Dendritic cell treated with granulocyte-macrophage colony-stimulating factor and Interleukin-4, amounts not matched to agents 40 ng/mL and 50 ng/mL, for 4 days (primary cell): ENCODE measurements around the gene IQSEC1.

Experiments used
- H3K27ac Mint-ChIP-seq: one replicate; pipeline ENCODE4 v1.8.0; 2022; ENCODE audit warnings: mild to moderate bottlenecking, mixed read lengths
- H3K27me3 Mint-ChIP-seq: one replicate; pipeline ENCODE4 v1.8.0; 2022; ENCODE audit warnings: mild to moderate bottlenecking, mixed read lengths
- H3K36me3 Mint-ChIP-seq: one replicate; pipeline ENCODE4 v1.8.0; 2022; ENCODE audit warnings: low read depth, mixed read lengths
- H3K4me1 Mint-ChIP-seq: one replicate; pipeline ENCODE4 v1.8.0; 2022; ENCODE audit warnings: low read depth, mixed read lengths
- H3K4me3 Mint-ChIP-seq: one replicate; pipeline ENCODE4 v1.8.0; 2022; ENCODE audit warnings: mild to moderate bottlenecking, moderate library complexity, mixed read lengths
- H3K9me3 Mint-ChIP-seq: one replicate; pipeline ENCODE4 v1.8.0; 2022; ENCODE audit warnings: mixed read lengths
- intact Hi-C: fragments of 100-400 bp; cut with micrococcal nuclease; formaldehyde crosslinking; loops from one replicate; pipeline ENCODE4 v1.15.0; 2022

Gene IQSEC1

DNA sequence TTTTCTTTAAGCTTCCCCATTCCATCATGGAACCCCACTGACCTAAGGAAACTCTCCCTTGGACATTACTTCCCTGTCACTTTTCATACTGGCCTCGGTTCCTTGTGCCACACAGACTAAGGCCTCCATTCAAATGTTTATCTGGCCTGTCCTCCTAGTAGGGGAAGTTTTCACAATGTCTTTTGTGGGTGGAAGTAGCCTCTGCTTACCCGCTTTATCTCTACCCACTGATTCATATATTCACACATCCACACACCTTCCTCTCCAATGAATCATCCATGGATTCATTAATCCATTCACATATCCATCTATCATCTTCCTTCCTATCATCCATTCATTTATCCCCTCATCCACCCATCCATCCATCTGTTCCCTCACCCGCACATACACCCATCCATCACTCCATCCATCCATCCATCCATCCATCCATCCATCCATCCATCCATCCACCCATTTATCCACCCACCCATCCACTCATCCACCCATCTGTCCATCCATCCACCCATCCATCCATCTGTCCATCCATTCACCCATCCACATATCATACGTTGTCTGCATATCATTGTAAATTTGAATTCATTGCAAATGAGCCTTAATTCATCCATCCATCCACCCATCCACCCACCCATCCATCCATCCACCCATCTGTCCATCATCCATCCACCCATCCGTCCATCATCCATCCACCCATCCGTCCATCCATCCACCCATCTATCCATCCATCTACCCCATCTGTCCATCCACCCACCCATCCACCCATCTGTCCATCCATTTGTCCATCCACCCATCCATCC, 49.1 kb downstream of the IQSEC1 start:
- no peak overlapping the region for H3K4me3 Mint-ChIP-seq
- peak overlapping the region; percentile 37 for H3K27ac Mint-ChIP-seq
- H3K36me3 Mint-ChIP-seq: no peaks in the 10 kb centered on the region
- H3K27me3 Mint-ChIP-seq: peaks cover 8% of the 10 kb centered on the region
- intact Hi-C loops: no loop called here
- peaks cover 9% of the 10 kb centered on the region for H3K9me3 Mint-ChIP-seq
- peaks cover 45% of the 10 kb centered on the region for H3K4me1 Mint-ChIP-seq

- Mint-ChIP-seq H3K36me3 (no peaks in the 10 kb centered on the region), H3K4me1 (peaks cover 47% of the 10 kb centered on the region), H3K27ac (peak overlapping the region; percentile 37), H3K4me3 (no peak overlapping the region), H3K9me3 (peaks cover 9% of the 10 kb centered on the region), H3K27me3 (peaks cover 8% of the 10 kb centered on the region)
- intact Hi-C loops: no loop called here
Observed at GRCh38 chr3:13023235-13023970, 49.8 kb downstream of the IQSEC1 start.

DNA sequence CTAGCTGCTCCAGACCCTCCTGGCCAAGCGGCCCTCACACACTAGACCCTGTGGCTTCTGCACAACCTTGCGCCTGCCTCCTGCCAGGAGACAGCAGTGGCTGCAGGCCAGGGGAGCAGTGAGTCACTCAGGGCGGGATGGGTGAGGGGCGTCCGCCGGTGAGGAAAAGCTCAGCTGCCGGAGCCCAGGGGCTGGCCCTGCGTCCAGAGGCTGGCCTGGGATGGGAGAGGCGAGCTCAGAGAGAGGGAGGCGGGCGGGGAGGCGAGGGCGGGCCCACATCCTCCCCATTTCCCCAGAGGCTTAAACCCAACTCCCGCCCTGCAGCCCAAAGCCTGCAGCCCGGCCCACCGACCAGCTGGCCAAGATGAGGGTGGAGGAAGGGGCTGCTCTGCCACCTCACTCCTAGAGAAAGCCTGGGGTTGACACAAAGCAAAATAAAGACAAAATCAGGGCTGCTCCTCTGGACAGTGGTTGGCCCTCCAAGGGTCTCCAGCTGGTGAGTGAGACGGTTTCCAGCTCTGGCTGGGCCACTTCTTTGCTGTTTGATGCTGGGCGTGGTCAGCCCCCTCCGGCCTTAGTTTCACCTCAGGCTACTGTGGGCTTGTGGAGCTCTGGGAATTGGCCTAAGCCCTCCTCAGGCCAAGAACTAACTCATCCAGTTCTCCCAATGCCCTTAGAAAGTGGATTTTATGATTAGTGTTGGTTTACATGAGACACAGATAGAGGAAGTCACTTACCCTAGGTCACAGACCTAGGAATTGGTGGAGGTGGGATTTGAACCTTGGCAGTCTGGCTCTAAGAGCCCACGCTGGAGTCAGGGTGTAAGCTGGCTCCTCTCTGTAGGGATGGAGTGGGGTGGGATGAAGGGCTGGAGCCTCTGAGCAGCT, 50.6 kb downstream of the IQSEC1 start:
- Mint-ChIP-seq H3K36me3 (no peaks in the 10 kb centered on the region), H3K27me3 (peaks cover 8% of the 10 kb centered on the region), H3K4me1 (peaks cover 54% of the 10 kb centered on the region), H3K4me3 (no peak overlapping the region), H3K9me3 (peaks cover 9% of the 10 kb centered on the region), H3K27ac (peak overlapping the region; percentile 35)
- intact Hi-C loops: no loop called here

DNA sequence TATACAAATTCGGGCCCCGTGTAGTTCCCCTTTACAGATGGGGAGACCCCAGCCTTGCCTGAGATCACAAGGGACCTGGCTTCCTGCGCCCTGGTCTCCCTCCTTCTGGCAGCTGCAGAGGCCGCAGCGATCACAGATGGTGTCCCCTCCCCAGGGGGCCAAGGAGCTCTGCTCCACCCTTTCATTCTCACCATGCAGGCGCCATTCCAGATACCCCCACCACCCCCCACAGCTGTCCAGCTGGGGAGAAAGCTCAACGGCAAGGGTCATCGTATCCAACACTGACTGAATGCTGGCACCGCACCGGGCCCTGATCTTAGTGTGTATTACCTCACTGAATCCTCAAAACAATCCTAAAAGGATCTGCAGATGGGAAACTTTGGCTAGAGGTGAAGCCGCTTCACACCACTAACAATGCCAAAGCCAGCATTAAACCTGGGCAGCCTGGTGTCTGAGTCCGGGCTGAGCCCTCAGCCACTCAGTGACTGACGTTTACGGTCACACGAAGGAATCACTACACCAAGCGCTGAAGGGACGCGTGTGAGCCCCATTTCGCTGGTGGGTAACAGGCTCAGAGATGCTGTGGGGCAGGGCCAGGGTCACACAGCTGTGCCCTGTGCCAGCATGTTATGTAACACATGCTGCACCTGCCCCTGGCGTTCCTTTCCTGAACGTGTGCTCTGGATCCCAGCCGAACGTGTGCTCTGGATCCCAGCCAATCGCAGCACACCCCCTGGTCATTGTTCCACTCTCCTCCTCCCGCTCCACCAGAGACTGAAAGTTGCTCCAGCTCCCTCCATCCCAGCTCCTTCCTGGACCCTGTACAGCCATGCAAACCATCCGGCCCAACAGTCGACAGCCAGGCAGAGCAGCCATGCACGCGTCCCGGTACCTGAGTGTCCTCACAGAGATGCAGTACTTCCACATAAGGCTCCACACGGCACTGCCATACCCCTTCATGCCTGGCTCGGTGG, 51.8 kb downstream of the IQSEC1 start:
- Mint-ChIP-seq H3K4me1 (peaks cover 61% of the 10 kb centered on the region), H3K36me3 (no peaks in the 10 kb centered on the region), H3K27ac (peak overlapping the region; percentile 35), H3K27me3 (peaks cover 3% of the 10 kb centered on the region), H3K9me3 (peaks cover 9% of the 10 kb centered on the region), H3K4me3 (no peak overlapping the region)
- intact Hi-C loops: no loop called here

GRCh38 chr3:13020159-13020750, 53.0 kb downstream of the IQSEC1 start:
- Mint-ChIP-seq H3K27ac (peak overlapping the region; percentile 70), H3K9me3 (peaks cover 9% of the 10 kb centered on the region), H3K27me3 (peaks cover 3% of the 10 kb centered on the region), H3K36me3 (peaks cover 6% of the 10 kb centered on the region), H3K4me3 (no peak overlapping the region), H3K4me1 (peaks cover 60% of the 10 kb centered on the region)
- intact Hi-C loops: no loop called here

DNA sequence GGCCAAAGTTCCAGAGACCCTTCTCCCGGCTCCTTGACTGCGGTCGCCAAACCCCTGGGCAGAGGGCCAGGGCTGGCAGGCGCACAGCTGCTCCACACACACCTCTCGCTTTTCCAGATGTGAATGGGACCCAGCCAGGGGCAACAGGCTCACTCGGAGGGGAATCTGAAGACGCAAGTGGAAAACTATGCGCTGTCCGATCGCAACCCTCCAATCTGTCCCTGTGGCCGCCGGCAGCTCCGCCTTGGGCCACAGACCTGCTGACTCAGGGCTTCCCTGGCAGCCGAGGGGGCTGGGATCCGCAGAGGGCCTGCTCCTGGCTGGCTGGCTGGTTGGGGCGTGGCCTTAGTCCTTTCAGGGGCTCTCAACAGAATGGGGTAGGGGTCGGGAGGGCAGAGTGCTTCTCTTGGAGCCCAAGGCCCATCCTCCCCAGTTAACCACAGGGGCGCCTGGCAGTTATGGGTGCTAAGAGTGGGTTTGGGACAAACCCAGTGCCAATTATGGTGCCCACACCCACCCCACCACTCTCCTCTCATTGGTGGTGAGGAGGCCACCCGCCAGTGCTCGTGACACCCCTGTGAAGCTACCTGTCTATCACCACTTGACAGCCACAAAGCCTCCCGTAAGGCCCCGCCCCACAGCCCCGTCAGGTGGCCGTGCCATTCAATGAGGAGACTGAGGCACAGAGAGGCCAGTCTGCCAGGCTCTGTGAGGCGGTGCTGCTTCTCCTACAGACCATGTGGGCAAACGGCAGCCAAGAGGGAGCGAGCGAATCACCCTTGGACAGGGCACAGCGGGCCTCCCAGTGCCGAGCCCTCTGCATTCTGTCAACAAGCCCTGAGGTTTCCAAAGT, 53.8 kb downstream of the IQSEC1 start:
- H3K4me3 Mint-ChIP-seq: no peak overlapping the region
- H3K36me3 Mint-ChIP-seq: peaks cover 10% of the 10 kb centered on the region
- peaks cover 3% of the 10 kb centered on the region for H3K27me3 Mint-ChIP-seq
- H3K9me3 Mint-ChIP-seq: peaks cover 4% of the 10 kb centered on the region
- H3K27ac Mint-ChIP-seq: peak overlapping the region; percentile 70
- peaks cover 57% of the 10 kb centered on the region for H3K4me1 Mint-ChIP-seq
- intact Hi-C loops: no loop called here

DNA sequence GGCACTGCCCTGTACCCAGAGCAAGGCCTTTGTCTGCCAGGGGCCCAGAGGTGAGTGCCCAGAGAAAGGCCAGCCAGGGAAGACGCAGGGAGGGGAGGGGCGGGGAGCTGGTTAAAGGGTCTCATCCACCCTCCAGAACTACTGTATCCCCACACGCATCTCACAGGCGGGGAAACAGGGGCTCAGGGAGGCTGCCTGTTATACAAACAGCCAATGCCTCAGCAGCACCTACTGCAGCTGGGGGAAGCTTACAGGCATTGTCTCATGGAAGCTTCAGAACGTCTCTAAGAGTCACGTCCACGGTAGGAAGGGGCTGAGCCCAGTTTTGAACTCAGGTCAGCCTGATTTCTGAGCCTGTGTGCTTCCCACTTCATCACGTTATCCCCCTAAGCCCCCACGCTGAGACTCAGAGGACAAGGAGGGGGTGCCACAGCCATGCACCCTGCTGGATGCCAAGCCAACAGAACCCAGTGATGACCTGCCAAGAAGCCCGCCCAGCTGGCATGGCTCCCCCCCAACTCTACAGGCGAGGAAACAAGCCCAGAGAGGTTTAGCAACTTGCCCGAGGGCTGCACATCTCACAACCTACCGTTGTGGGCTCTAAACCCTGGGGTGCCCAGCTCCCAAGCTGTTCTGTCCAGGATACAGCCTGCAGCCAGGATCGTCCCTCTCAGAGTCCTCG, 54.5 kb downstream of the IQSEC1 start:
- Mint-ChIP-seq H3K4me3 (no peak overlapping the region), H3K36me3 (peaks cover 13% of the 10 kb centered on the region), H3K4me1 (peaks cover 57% of the 10 kb centered on the region), H3K27ac (peak overlapping the region; percentile 96), H3K9me3 (no peaks in the 10 kb centered on the region), H3K27me3 (peaks cover 3% of the 10 kb centered on the region)
- intact Hi-C loops: no loop called here

DNA sequence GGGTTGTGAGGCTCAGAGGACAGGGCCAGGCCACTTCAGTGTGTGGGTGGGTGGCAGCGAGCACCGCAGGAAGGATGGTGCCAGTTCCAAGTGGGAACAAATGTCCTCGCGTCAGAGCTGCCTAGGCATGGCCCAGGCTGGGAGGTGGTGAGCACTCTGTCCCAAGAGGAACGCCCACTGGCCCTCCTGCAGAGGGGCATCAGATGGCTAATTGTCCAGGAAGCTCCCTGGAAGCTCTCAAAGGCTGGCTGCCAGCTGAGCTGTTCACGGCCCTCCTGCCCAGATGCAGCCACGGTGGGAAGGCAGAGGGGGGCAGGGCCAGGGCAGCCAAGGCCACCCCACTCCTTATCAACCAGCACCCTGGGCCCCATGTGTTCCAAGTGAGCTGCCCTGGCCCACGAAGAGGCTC, 55.2 kb downstream of the IQSEC1 start:
- Mint-ChIP-seq H3K27me3 (peaks cover 3% of the 10 kb centered on the region), H3K4me1 (peaks cover 58% of the 10 kb centered on the region), H3K4me3 (no peak overlapping the region), H3K36me3 (peaks cover 18% of the 10 kb centered on the region), H3K27ac (peak overlapping the region; percentile 96), H3K9me3 (no peaks in the 10 kb centered on the region)
- intact Hi-C loops: no loop called here

DNA sequence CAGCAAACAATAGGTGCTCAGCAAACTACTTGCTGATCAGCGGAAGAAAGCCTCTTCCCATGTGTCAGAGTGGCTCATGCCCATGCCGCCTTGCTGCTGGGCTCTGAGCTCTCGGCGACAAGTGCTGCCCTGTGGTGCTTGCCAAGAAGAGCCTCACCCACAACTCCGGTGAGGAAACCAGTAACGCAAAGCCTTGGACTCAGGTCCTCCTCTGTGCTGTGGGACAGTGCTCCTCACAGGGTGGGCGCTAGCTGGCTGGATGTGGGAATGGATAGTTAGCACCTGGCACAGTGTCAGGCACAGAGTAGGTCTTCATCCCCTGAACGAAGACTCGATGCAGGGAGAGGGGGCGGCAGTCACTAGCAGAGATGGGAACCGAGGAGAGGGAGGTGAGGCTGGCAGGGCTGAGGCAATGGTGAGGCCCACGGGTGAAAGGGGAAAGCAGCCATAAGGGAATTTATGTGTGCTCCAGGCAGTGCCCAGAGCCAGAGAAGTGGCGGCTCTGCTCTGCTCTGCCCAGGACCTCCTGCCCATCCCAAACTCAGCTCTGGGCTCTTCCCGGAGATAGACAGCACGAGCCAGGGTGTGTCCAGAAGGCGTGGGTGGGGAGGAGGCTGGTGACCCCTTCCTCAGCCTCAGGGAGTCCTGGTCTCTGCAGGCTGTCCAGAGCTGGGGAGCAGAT, 55.7 kb downstream of the IQSEC1 start:
- intact Hi-C loops: no loop called here
- H3K36me3 Mint-ChIP-seq: peaks cover 18% of the 10 kb centered on the region
- H3K27me3 Mint-ChIP-seq: peaks cover 3% of the 10 kb centered on the region
- H3K4me1 Mint-ChIP-seq: peaks cover 64% of the 10 kb centered on the region
- no peaks in the 10 kb centered on the region for H3K9me3 Mint-ChIP-seq
- peak overlapping the region; percentile 96 for H3K27ac Mint-ChIP-seq
- peak overlapping the region; percentile 73 for H3K4me3 Mint-ChIP-seq

GRCh38 chr3:13016721-13017255, 56.4 kb downstream of the IQSEC1 start:
- Mint-ChIP-seq H3K4me3 (peak overlapping the region; percentile 73), H3K9me3 (no peaks in the 10 kb centered on the region)
- intact Hi-C loops: no loop called here

GRCh38 chr3:13016083-13016720, 57.0 kb downstream of the IQSEC1 start:
- Mint-ChIP-seq H3K27ac (peak overlapping the region; percentile 96), H3K4me1 (peaks cover 77% of the 10 kb centered on the region), H3K27me3 (no peaks in the 10 kb centered on the region), H3K4me3 (peak overlapping the region; percentile 73), H3K9me3 (no peaks in the 10 kb centered on the region), H3K36me3 (peaks cover 18% of the 10 kb centered on the region)
- intact Hi-C loops: no loop called here

More at GRCh38 chr3:13016721-13017255, 56.4 kb downstream of the IQSEC1 start:
- peaks cover 1% of the 10 kb centered on the region for H3K27me3 Mint-ChIP-seq
- peak overlapping the region; percentile 96 for H3K27ac Mint-ChIP-seq
- peaks cover 18% of the 10 kb centered on the region for H3K36me3 Mint-ChIP-seq
- H3K4me1 Mint-ChIP-seq: peaks cover 71% of the 10 kb centered on the region
